Prostate gland (tissue), 2 donors: Measurements from ENCODE around the gene MET. TPM values are rescaled to one million over a fixed set of nuclear protein-coding genes. Genes with fewer than 3 reads are reported as not detected.
A peak's percentile ranks its signal among the peaks of the same experiment; 100 is the strongest.

Experiments used
- DNase-seq: peaks from one replicate; pipeline ENCODE4 v3.0.0-alpha.2; 2019; ENCODE audit warnings: low spot score
- H3K27ac ChIP-seq, 2 donors: fragments of 200-600 bp; sonication (generic); 2 replicates each; pipeline ENCODE4 v1.5.1; 2017 to 2019
- H3K27me3 ChIP-seq: fragments of 200-600 bp; sonication (generic); replicated peaks from 2 replicates; pipeline ENCODE4 v1.5.1; 2019; ENCODE audit not compliant: insufficient read depth
- H3K36me3 ChIP-seq, 2 donors: fragments of 200-600 bp; sonication (generic); 1 replicate in 1 of 2; 2 replicates in 1 of 2; pipeline versions ENCODE4 v1.5.1 to v1.8.1; 2017 to 2019
- H3K4me1 ChIP-seq: fragments of 200-600 bp; sonication (generic); replicated peaks from 2 replicates; pipeline ENCODE4 v1.5.1; 2019
- H3K4me3 ChIP-seq, 2 donors: fragments of 200-600 bp; sonication (generic); 2 replicates each; pipeline ENCODE4 v1.5.1; 2017 to 2019
- H3K9me3 ChIP-seq: fragments of 200-600 bp; sonication (generic); 2 replicates; pipeline ENCODE4 v1.5.1; 2017
- CTCF ChIP-seq, 4 experiments: fragments of 200-600 bp in 2 of 4; fragments of 450-650 bp in 2 of 4; sonication (generic) in 2 of 4; IDR thresholded peaks; 1 replicate in 3 of 4; 2 replicates in 1 of 4; pipeline ENCODE4 v1.5.1; 2016 to 2019; ENCODE audit warnings: antibody characterized with exemption in 4 of 4, mild to moderate bottlenecking in 2 of 4, moderate library complexity in 2 of 4
- POLR2A ChIP-seq: fragments of 450-650 bp; IDR thresholded peaks from one replicate; pipeline ENCODE4 v1.6.1; 2016; ENCODE audit warnings: antibody characterized with exemption, mild to moderate bottlenecking
- POLR2AphosphoS5 ChIP-seq: sonication (generic); formaldehyde crosslinking; IDR thresholded peaks from one replicate; pipeline ENCODE4 v1.6.1; 2017; ENCODE audit warnings: antibody characterized with exemption
- WGBS: methylation state at CpG from one replicate; pipeline ENCODE4 v1.1.5; 2018; 5-methylcytosine and 5-hydroxymethylcytosine counted together
- intact Hi-C: fragments of 100-400 bp; cut with DNase I; formaldehyde crosslinking; loops from one replicate; pipeline ENCODE4 v1.14.2; 2022
- total RNA-seq, 2 donors: library from RNA; depleted of rRNA; stranded (reverse); fragments of >200 nt; gene quantifications; one replicate each; pipeline ENCODE4 v1.1.0, GENCODE V29; 2016

Gene MET
- total RNA-seq, 2 donors from 2014 or later, result 14.2 to 17.0 TPM

- Histone ChIP-seq H3K9me3 (no peaks in the 10 kb centered on the region), H3K27me3 (no peaks in the 10 kb centered on the region), H3K4me1 (no peaks in the 10 kb centered on the region), H3K36me3 (no peaks in the 10 kb centered on the region), H3K27ac (no peak overlapping the region), H3K4me3 (no peak overlapping the region)
- intact Hi-C loops, result no loop called here
- no peak for DNase-seq
- no peak for TF ChIP-seq CTCF (IDR thresholded peaks at IDR 0.05)
- TF ChIP-seq POLR2A, result no peak
- 83% methylated on average over 12 of the region's 12 CpGs for whole genome bisulfite sequencing
These were observed 27.1 kb downstream of the MET start for GRCh38 chr7:116698930-116699721.

GRCh38 chr7:116699722-116700120 is 27.7 kb downstream of the MET start:
- intact Hi-C loops, result no loop called here
- Histone ChIP-seq H3K4me3 (no peak overlapping the region), H3K27ac (no peak overlapping the region), H3K4me1 (no peaks in the 10 kb centered on the region), H3K36me3 (no peaks in the 10 kb centered on the region), H3K27me3 (no peaks in the 10 kb centered on the region), H3K9me3 (no peaks in the 10 kb centered on the region)
- TF ChIP-seq POLR2A, result no peak
- no peak for TF ChIP-seq CTCF (IDR thresholded peaks at IDR 0.05)
- TF ChIP-seq POLR2AphosphoS5, result no peak
- DNase-seq, result no peak
- 95% methylated on average over 6 of the region's 6 CpGs for WGBS

- WGBS, result 25% methylated on average over 2 of the region's 2 CpGs
- TF ChIP-seq POLR2AphosphoS5 (peak; percentile 56), POLR2A (no peak)
- H3K4me1 ChIP-seq, result no peaks in the 10 kb centered on the region
- H3K36me3 ChIP-seq, result no peaks in the 10 kb centered on the region
- no peaks in the 10 kb centered on the region for H3K9me3 ChIP-seq
- H3K27ac ChIP-seq, result no peak overlapping the region
- no peaks in the 10 kb centered on the region for H3K27me3 ChIP-seq
- no peak overlapping the region for H3K4me3 ChIP-seq
- intact Hi-C loops, result no loop called here
- DNase-seq, result peak; percentile 44
These were observed 30.2 kb downstream of the MET start for GRCh38 chr7:116702046-116702785.

GRCh38 chr7:116704650-116705228 is 32.7 kb downstream of the MET start:
- intact Hi-C loops, result no loop called here
- WGBS, result 77% methylated on average over 2 of the region's 2 CpGs
- no peaks in the 10 kb centered on the region for H3K27me3 ChIP-seq
- TF ChIP-seq POLR2AphosphoS5 (no peak), CTCF (IDR thresholded peaks at IDR 0.05) (no peak), POLR2A (no peak)
- no peak overlapping the region for H3K27ac ChIP-seq
- H3K4me3 ChIP-seq, result no peak overlapping the region
- no peak for DNase-seq
- H3K9me3 ChIP-seq, result no peaks in the 10 kb centered on the region
- H3K36me3 ChIP-seq, result no peaks in the 10 kb centered on the region
- no peaks in the 10 kb centered on the region for H3K4me1 ChIP-seq

- DNase-seq, result no peak
- no peaks in the 10 kb centered on the region for H3K9me3 ChIP-seq
These were observed 33.4 kb downstream of the MET start for GRCh38 chr7:116705419-116705818.

More at GRCh38 chr7:116705419-116705818, 33.4 kb downstream of the MET start:
- Histone ChIP-seq H3K27ac (no peak overlapping the region), H3K27me3 (no peaks in the 10 kb centered on the region), H3K4me1 (no peaks in the 10 kb centered on the region), H3K36me3 (no peaks in the 10 kb centered on the region), H3K4me3 (no peak overlapping the region)
- intact Hi-C loops, result no loop called here
- TF ChIP-seq CTCF (IDR thresholded peaks at IDR 0.05), result no peak
- TF ChIP-seq POLR2A, result no peak
- no peak for TF ChIP-seq POLR2AphosphoS5
